Transverse colon (tissue), 4 donors: ENCODE results near the gene HOXA10.
A peak's percentile ranks its signal among the peaks of the same experiment; 100 is the strongest.

Experiments used
- EP300 ChIP-seq: sonication (generic); formaldehyde crosslinking; IDR thresholded peaks from one replicate; pipeline ENCODE4 v1.6.1; 2017; ENCODE audit warnings: antibody characterized with exemption, low read depth
- POLR2A ChIP-seq: fragments of 450-650 bp; IDR thresholded peaks from one replicate; pipeline ENCODE4 v1.6.1; 2016; ENCODE audit warnings: antibody characterized with exemption, mild to moderate bottlenecking, moderate library complexity
- POLR2AphosphoS5 ChIP-seq, 3 donors: sonication (generic); formaldehyde crosslinking; IDR thresholded peaks; one replicate each; pipeline ENCODE4 v1.6.1; 2016; ENCODE audit warnings: antibody characterized with exemption in 3 of 3
- TF ChIP-seq, protein P1 (sequence below), 5 experiments: fragments of 200-600 bp in 3 of 5; fragments of 450-650 bp in 2 of 5; sonication (generic) in 3 of 5; IDR thresholded peaks; 1 replicate in 2 of 5; 2 replicates in 3 of 5; pipeline ENCODE4 v1.5.1; 2016 to 2017; ENCODE audit warnings: antibody characterized with exemption in 5 of 5, inconsistent platforms in 3 of 5, mild to moderate bottlenecking in 2 of 5, moderate library complexity in 1 of 5

DNA sequence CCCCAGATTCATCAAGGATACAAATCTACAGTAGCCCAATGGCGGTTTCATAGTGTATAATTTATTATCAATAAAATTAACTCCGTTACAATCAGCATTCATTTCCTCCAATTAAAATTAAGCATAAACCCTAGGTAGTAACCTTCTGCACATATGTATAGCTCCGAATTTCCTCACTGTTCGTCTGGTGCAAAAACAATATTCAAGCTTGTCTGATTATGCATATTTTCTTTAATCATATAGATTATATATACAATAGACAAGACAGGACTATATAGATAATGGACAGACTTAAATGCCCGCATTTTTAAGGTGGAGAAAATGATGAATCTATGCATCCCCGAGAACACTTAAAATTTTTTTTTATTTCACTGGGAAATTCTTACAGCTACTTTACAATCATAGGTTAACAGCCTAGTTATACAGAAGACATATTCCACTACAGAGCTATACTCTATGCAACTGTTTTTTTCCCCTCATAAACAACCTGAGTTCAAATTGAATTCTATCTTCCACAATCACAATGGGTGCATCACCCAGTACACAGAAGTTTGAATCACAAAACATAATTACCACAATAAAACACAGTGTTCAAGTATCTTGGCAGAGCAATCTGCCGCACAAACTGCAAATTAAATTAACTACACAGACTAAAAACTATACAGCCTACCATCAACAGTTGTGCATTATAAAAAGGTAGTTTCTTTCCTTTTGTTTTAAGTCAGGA lies 11.4 kb downstream of the HOXA10 start:
- TF ChIP-seq POLR2AphosphoS5 (IDR thresholded peaks at IDR 0.05) (peak in 2 of 3 donors; percentile 42 to 56), POLR2A (no peak), EP300 (no peak)
- TF ChIP-seq, protein P1, sequence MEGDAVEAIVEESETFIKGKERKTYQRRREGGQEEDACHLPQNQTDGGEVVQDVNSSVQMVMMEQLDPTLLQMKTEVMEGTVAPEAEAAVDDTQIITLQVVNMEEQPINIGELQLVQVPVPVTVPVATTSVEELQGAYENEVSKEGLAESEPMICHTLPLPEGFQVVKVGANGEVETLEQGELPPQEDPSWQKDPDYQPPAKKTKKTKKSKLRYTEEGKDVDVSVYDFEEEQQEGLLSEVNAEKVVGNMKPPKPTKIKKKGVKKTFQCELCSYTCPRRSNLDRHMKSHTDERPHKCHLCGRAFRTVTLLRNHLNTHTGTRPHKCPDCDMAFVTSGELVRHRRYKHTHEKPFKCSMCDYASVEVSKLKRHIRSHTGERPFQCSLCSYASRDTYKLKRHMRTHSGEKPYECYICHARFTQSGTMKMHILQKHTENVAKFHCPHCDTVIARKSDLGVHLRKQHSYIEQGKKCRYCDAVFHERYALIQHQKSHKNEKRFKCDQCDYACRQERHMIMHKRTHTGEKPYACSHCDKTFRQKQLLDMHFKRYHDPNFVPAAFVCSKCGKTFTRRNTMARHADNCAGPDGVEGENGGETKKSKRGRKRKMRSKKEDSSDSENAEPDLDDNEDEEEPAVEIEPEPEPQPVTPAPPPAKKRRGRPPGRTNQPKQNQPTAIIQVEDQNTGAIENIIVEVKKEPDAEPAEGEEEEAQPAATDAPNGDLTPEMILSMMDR (IDR thresholded peaks at IDR 0.05), result no peak
